D721Med (cell line): Measurements from ENCODE around the gene SOX12.
"Not testable (repeated sequence)": the region's sequence is repeated elsewhere in the genome, so short reads cannot be mapped to it uniquely, and the experiment has no call there.

Experiments used
- DNase-seq: peaks from one replicate; pipeline ENCODE4 v3.0.0; 2011; ENCODE audit warnings: low spot score; ENCODE audit not compliant: insufficient read length
- FAIRE-seq: peaks from 2 replicates; lab custom pipeline; 2011; peaks lifted over from hg19 to GRCh38; lab: Jason Lieb, UNC
- CTCF ChIP-seq: IDR thresholded peaks from 2 replicates; pipeline ENCODE4 v1.5.1; 2012; ENCODE audit warnings: mild to moderate bottlenecking, control low read depth; ENCODE audit not compliant: insufficient read depth; ENCODE audit errors: missing control alignments

Gene SOX12

DNA sequence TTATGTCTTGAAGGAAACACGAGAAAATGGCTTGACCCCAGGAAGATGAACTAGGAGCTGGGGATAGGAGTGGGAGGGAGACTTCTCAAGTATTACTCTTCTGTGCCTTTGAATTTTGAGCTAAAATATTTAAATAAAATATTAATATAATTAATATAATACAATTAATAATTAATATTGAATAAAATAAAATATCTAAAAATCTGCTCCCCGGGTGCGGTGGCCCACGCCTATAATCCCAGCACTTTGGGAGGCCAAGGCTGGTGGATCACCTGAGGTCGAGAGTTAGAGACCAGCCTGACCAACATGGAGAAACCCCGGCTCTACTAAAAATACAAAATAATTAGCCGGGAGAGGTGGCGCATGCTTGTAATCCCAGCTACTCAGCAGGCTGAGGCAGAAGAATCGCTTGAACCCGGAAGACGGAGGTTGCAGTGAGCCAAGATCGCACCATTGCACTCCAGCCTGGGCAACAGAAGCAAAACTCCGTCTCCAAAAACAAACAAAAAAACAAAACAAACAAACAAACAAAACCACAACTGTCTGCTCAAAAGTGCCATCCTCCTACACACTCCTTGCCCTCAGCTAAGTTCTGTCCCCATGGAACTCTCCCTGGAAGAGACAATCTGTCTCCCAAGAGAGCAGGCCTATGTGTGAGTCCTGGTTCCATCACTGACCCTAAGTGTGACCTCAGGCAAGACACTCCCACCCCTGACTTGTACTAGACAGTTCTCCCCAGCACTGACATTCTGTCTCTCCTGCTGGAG is 41.5 kb downstream of the SOX12 start:
- DNase-seq = no peak
- no peak for TF ChIP-seq CTCF
- FAIRE-seq = no peak

DNA sequence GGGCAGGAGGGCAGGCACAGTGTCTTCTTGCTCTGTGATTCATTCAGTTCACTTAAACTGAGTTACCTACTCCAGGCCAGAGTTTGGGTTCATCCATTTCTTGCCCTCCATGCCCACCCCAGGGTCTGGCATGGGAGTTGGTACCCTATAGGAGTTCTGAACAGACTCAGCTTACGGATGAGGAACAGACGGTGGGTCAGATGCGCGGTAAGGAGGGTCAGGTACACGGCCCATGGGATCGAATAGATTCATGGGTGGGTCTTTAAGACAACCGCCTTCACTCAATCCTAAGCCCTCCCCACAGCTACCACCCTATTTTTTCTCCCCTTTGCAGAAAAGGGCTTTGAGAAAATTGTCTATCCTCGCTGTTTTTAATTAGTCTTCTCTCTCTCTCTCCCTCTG is 42.1 kb downstream of the SOX12 start:
- no peak for TF ChIP-seq CTCF
- FAIRE-seq = no peak
- no peak for DNase-seq

DNA sequence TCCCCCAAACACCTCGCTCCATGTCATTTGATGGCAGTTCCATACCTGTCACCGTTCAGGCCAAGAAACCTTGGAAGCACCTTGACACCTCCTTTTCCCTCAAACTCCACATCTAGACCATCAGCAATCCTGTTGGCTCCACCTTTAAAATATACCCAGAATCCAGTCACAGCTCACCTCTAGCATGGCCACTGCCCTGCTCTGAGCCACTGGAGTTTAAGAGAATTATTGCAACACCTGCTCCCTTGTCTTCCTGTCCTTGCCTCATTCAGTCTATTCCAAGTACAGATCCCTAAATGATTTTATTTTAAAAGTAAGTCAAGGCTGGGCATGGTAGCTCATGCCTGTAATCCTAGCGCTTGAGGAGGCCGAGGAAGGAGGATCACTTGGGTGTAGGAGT is 43.6 kb downstream of the SOX12 start:
- no peak for FAIRE-seq
- no peak for TF ChIP-seq CTCF
- no peak for DNase-seq

DNA sequence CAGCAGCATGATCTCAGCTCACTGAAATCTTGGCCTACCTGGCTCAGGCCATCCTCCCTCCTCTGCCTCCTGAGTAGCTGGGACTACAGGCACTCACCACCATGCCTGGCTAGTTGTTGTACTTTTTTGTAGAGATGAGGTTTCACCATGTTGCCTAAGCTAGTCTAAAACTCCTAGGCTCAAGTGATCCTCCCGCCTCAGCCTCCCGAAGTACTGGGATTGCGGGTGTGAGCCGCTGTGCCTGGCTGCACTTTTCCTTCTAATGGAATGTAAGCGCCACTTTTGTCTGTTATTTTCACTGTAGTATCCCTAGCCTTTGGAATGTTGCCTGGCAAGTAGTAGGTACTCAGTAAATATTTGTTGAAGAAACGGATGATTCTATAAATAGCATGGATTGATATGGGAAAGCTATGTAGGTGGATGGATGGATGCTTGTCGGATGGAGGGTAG is 44.8 kb downstream of the SOX12 start:
- FAIRE-seq (no peak), DNase-seq (no peak)
- TF ChIP-seq CTCF = no peak

GRCh38 chr20:370977-371754 is 45.8 kb downstream of the SOX12 start:
- FAIRE-seq (no peak), DNase-seq (no peak)
- no peak for TF ChIP-seq CTCF

- no peak for FAIRE-seq
Measured at GRCh38 chr20:371755-372542, 46.6 kb downstream of the SOX12 start.

GRCh38 chr20:372543-373082 is 47.3 kb downstream of the SOX12 start:
- not testable (repeated sequence) for FAIRE-seq, DNase-seq

More at GRCh38 chr20:371755-372542, 46.6 kb downstream of the SOX12 start:
- DNase-seq = no peak
- peak; percentile 3 for TF ChIP-seq CTCF
